ENCODE data around the gene MYO9B.
"Not testable (repeated sequence)": the region's sequence is repeated elsewhere in the genome, so short reads cannot be mapped to it uniquely, and the experiment has no call there.

DNA sequence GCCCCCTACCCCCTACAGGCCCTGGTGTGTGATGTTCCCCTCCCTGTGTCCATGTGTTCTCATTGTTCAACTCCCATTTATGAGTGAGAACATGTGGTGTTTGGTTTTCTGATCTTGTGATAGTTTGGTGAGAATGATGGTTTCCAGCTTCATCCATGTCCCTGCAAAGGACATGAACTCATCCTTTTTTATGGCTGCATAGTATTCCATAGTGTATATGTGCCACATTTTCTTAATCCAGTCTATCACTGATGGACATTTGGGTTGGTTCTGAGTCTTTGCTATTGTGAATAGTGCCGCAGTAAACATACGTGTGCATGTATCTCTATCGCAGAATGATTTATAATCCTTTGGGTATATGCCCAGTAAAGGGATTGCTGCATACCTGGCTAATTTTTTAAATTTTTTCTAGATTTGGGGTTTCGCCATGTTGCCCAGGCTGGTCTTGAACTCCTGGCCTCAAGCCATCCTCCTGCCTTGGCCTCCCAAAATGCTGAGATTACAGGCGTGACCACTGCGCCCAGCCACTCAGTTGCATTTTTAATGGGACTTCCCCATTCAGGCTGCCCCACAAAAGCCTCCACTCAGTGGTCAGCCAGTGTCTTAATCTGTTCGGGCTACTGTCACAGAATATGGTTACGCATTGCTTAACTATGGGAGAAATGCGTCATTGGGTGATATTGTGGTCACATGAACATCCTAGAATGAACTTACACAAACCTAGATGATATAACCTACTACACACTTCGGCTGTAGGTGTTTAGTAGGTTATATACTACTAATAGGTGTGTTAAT, 62.7 kb downstream of the MYO9B start:
- TF ChIP-seq, protein P1, sequence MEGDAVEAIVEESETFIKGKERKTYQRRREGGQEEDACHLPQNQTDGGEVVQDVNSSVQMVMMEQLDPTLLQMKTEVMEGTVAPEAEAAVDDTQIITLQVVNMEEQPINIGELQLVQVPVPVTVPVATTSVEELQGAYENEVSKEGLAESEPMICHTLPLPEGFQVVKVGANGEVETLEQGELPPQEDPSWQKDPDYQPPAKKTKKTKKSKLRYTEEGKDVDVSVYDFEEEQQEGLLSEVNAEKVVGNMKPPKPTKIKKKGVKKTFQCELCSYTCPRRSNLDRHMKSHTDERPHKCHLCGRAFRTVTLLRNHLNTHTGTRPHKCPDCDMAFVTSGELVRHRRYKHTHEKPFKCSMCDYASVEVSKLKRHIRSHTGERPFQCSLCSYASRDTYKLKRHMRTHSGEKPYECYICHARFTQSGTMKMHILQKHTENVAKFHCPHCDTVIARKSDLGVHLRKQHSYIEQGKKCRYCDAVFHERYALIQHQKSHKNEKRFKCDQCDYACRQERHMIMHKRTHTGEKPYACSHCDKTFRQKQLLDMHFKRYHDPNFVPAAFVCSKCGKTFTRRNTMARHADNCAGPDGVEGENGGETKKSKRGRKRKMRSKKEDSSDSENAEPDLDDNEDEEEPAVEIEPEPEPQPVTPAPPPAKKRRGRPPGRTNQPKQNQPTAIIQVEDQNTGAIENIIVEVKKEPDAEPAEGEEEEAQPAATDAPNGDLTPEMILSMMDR (conservative IDR thresholded peaks at IDR 0.05 in 1 of 2, IDR thresholded peaks at IDR 0.05 in 1 of 2; ENCODE audit: extremely low read depth in 1 of 2, insufficient read depth in 1 of 2, low read depth in 1 of 2, low read length in 2 of 2), result not testable (repeated sequence)
- TF ChIP-seq EZH2 (IDR thresholded peaks at IDR 0.05; ENCODE audit: borderline replicate concordance, low read length), result not testable (repeated sequence)

Data from mammary epithelial cell (primary cell).